ENCODE results near the gene MS4A4E. TPM values are rescaled to one million over a fixed set of nuclear protein-coding genes. Genes with fewer than 3 reads are reported as not detected.

MS4A4E gene
- total and polyA plus RNA-seq, 2 experiments from 2014 or later = not detected

GRCh38 chr11:60208146-60208895, 34.6 kb downstream of the MS4A4E start:
- H2AFZ ChIP-seq = no peak overlapping the region
- no peak overlapping the region for H3K4me2 ChIP-seq
- H3K79me2 ChIP-seq (replicated peaks; ENCODE audit: insufficient read depth) = no peaks in the 10 kb centered on the region
- H3K9me2 ChIP-seq (ENCODE audit: insufficient read depth) = peaks cover 11% of the 10 kb centered on the region
- H3K4me3 Mint-ChIP-seq = no peak overlapping the region
- no peaks in the 10 kb centered on the region for H3K27me3 Mint-ChIP-seq (ENCODE audit: insufficient read depth, low read depth, poor library complexity)
- no peak for TF ChIP-seq ZNF331 (CRISPR knock-in tag; IDR thresholded peaks at IDR 0.05; ENCODE audit: low read depth)
- no peak for TF ChIP-seq STAT1 (IDR thresholded peaks at IDR 0.05; ENCODE audit: unreplicated experiment)
- no peak for TF ChIP-seq REST (IDR thresholded peaks at IDR 0.05; ENCODE audit: unreplicated experiment)
- TF ChIP-seq JUNB (IDR thresholded peaks at IDR 0.05; ENCODE audit: unreplicated experiment) = no peak
- no peak for TF ChIP-seq EZH2 (IDR thresholded peaks at IDR 0.05; ENCODE audit: low read depth, unreplicated experiment)
- TF ChIP-seq ETS1 (IDR thresholded peaks at IDR 0.05) = no peak
- TF ChIP-seq POLR2AphosphoS5 (IDR thresholded peaks at IDR 0.05; ENCODE audit: low read depth) = no peak
- no peak for TF ChIP-seq EZH2phosphoT487 (IDR thresholded peaks at IDR 0.05; ENCODE audit: unreplicated experiment)
- TF ChIP-seq NANOG (IDR thresholded peaks at IDR 0.05; ENCODE audit: borderline replicate concordance) = no peak
- TF ChIP-seq ZNF114 (CRISPR knock-in tag; IDR thresholded peaks at IDR 0.05) = no peak
- no peak for TF ChIP-seq ZNF462 (CRISPR knock-in tag; IDR thresholded peaks at IDR 0.05)
- no peak for TF ChIP-seq CTCF (conservative IDR thresholded peaks at IDR 0.05; ENCODE audit: low read depth in 2 of 2)
- TF ChIP-seq CREB1 (CRISPR knock-in tag; IDR thresholded peaks at IDR 0.05; ENCODE audit: low read depth) = no peak
- H3K4me3 ChIP-seq = no peak overlapping the region
- H3K36me3 ChIP-seq (ENCODE audit: insufficient read depth) = no peaks in the 10 kb centered on the region
- no peak for DNase-seq (ENCODE audit: low spot score)
- ATAC-seq = no peak
- H3K36me3 Mint-ChIP-seq (ENCODE audit: low read depth) = no peaks in the 10 kb centered on the region
- peaks cover 18% of the 10 kb centered on the region; the same call in 1 of the 2 replicates for H3K4me1 ChIP-seq (ENCODE audit: insufficient read depth)
- H4K20me1 ChIP-seq (replicated peaks; ENCODE audit: insufficient read depth) = no peaks in the 10 kb centered on the region
- peaks cover 16% of the 10 kb centered on the region; the same call in 2 of the 3 replicates for H3K4me1 Mint-ChIP-seq
- H3F3A ChIP-seq (replicated peaks; ENCODE audit: low read depth) = no peaks in the 10 kb centered on the region
- no peaks in the 10 kb centered on the region for H3K9me3 Mint-ChIP-seq
- no peak overlapping the region for H3K27ac ChIP-seq (ENCODE audit: low read depth)
- no peaks in the 10 kb centered on the region for H3K27me3 ChIP-seq (ENCODE audit: insufficient read depth)
- no peak overlapping the region for H3K27ac Mint-ChIP-seq
